A549 treated with Hydrocortisone at 1 μM for 4 hours (cell line): ENCODE results near the gene TBC1D5. TPM values are rescaled to one million over a fixed set of nuclear protein-coding genes. Genes with fewer than 3 reads are reported as not detected.

Source experiments
- total RNA-seq: library from RNA; stranded (reverse); fragments of 200-300 nt; extraction: Qiagen RNA extraction; gene quantifications from 5 replicates; pipeline ENCODE4 v1.2.3, GENCODE V29; 2022

Gene TBC1D5, protein sequence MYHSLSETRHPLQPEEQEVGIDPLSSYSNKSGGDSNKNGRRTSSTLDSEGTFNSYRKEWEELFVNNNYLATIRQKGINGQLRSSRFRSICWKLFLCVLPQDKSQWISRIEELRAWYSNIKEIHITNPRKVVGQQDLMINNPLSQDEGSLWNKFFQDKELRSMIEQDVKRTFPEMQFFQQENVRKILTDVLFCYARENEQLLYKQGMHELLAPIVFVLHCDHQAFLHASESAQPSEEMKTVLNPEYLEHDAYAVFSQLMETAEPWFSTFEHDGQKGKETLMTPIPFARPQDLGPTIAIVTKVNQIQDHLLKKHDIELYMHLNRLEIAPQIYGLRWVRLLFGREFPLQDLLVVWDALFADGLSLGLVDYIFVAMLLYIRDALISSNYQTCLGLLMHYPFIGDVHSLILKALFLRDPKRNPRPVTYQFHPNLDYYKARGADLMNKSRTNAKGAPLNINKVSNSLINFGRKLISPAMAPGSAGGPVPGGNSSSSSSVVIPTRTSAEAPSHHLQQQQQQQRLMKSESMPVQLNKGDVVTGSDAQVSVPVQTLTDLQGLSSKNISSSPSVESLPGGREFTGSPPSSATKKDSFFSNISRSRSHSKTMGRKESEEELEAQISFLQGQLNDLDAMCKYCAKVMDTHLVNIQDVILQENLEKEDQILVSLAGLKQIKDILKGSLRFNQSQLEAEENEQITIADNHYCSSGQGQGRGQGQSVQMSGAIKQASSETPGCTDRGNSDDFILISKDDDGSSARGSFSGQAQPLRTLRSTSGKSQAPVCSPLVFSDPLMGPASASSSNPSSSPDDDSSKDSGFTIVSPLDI
- 9.7 to 19.1 TPM (median 13.9 TPM) in 5 replicates for total RNA-seq

GRCh38 chr3:17742102-17742879 is at the start of gene TBC1D5:
TSS of gene TBC1D5 (minus strand) at chr3:17742631. CDS start at chr3:17508570, 234,061 bp downstream.

